Endometrium (tissue), 2 donors: ENCODE results near the gene GAGE12E.
"Not testable (repeated sequence)": the region's sequence is repeated elsewhere in the genome, so short reads cannot be mapped to it uniquely, and the experiment has no call there.

Experiments
- FAIRE-seq: peaks from 2 replicates; lab custom pipeline; 2012; peaks lifted over from hg19 to GRCh38; lab: Jason Lieb, UNC
- donor health status: control.
- donor health status: control.

Gene GAGE12E

GRCh38 chrX:49550989-49551388 is at the start of gene GAGE12E:
Gene GAGE12E, plus strand, starts transcription at chrX:49551289. Its CDS starts 1,155 bp downstream, at chrX:49552444.
- not testable (repeated sequence) for FAIRE-seq

GRCh38 chrX:49531877-49532276 is 19.2 kb upstream of the GAGE12E start, which contains the start of gene GAGE12C:
Gene GAGE12C, plus strand, starts transcription at chrX:49532177. Its CDS starts 1,155 bp downstream, at chrX:49533332.
- not testable (repeated sequence) for FAIRE-seq

- FAIRE-seq, result not testable (repeated sequence)
These were observed 9.7 kb upstream of the GAGE12E start, which contains the start of gene GAGE12D for GRCh38 chrX:49541433-49541832. Gene GAGE12D, plus strand, starts transcription at chrX:49541733. Its CDS starts 1,155 bp downstream, at chrX:49542888.

- not testable (repeated sequence) for FAIRE-seq
These were observed 9.5 kb downstream of the GAGE12E start, which contains the start of gene GAGE12F for GRCh38 chrX:49560542-49560941. Gene GAGE12F, plus strand, starts transcription at chrX:49560842. Its CDS starts 1,155 bp downstream, at chrX:49561997.

GRCh38 chrX:49568728-49569127 is 17.6 kb downstream of the GAGE12E start:
- FAIRE-seq, result not testable (repeated sequence)

- not testable (repeated sequence) for FAIRE-seq
These were observed 18.1 kb downstream of the GAGE12E start for GRCh38 chrX:49569152-49569551.

- not testable (repeated sequence) for FAIRE-seq
These were observed 19.0 kb downstream of the GAGE12E start, which contains the start of gene GAGE12G for GRCh38 chrX:49570100-49570499. Gene GAGE12G, plus strand, starts transcription at chrX:49570400. Its CDS starts 1,155 bp downstream, at chrX:49571555.

- not testable (repeated sequence) for FAIRE-seq
These were observed 28.6 kb downstream of the GAGE12E start, which contains the start of gene GAGE12H for GRCh38 chrX:49579649-49580048. Gene GAGE12H, plus strand, starts transcription at chrX:49579949. Its CDS starts 1,155 bp downstream, at chrX:49581104.

- not testable (repeated sequence) for FAIRE-seq
These were observed 38.1 kb downstream of the GAGE12E start, which contains the start of gene GAGE2A for GRCh38 chrX:49589196-49589595. Gene GAGE2A, plus strand, starts transcription at chrX:49589496. Its CDS starts 1,155 bp downstream, at chrX:49590651.

GRCh38 chrX:49589769-49590478 is 38.8 kb downstream of the GAGE12E start:
- FAIRE-seq, result not testable (repeated sequence)

- FAIRE-seq, result not testable (repeated sequence)
These were observed 39.4 kb downstream of the GAGE12E start for GRCh38 chrX:49590488-49590887.

- not testable (repeated sequence) for FAIRE-seq
These were observed 47.6 kb downstream of the GAGE12E start, which contains the start of gene GAGE1 for GRCh38 chrX:49598720-49599119. Gene GAGE1, plus strand, starts transcription at chrX:49599020. Its CDS starts 1,155 bp downstream, at chrX:49600175.
